GM23248 (cell line): Measurements from ENCODE around the gene ZBTB48. TPM values are rescaled to one million over a fixed set of nuclear protein-coding genes. Genes with fewer than 3 reads are reported as not detected.

Source experiments
- DNase-seq: peaks from one replicate; pipeline ENCODE4 v3.0.0-alpha.2; 2015
- H2AFZ ChIP-seq: fragments of 200-600 bp; sonication (generic); 2 replicates; pipeline ENCODE4 v1.6.1; 2016; ENCODE audit warnings: antibody characterized with exemption
- H3F3A ChIP-seq: fragments of 200-600 bp; sonication (generic); 2 replicates; pipeline ENCODE4 v1.6.1; 2016; ENCODE audit warnings: mild to moderate bottlenecking, antibody characterized with exemption, mixed run types; ENCODE audit not compliant: insufficient read depth
- H3K27ac ChIP-seq: fragments of 200-600 bp; sonication (generic); 2 replicates; pipeline ENCODE4 v1.5.1; 2016; ENCODE audit warnings: mild to moderate bottlenecking
- H3K27me3 ChIP-seq: fragments of 200-600 bp; sonication (generic); replicated peaks from 2 replicates; pipeline ENCODE4 v1.6.1; 2016; ENCODE audit warnings: mild to moderate bottlenecking; ENCODE audit not compliant: insufficient read depth
- H3K36me3 ChIP-seq: fragments of 200-600 bp; sonication (generic); 2 replicates; pipeline ENCODE4 v1.6.1; 2016; ENCODE audit warnings: low read depth, mild to moderate bottlenecking
- H3K4me1 ChIP-seq: fragments of 200-600 bp; sonication (generic); 2 replicates; pipeline ENCODE4 v1.6.1; 2016; ENCODE audit warnings: mild to moderate bottlenecking; ENCODE audit not compliant: insufficient read depth
- H3K4me2 ChIP-seq: fragments of 200-600 bp; sonication (generic); one replicate; pipeline ENCODE4 v1.6.1; 2016; ENCODE audit warnings: mild to moderate bottlenecking; ENCODE audit not compliant: unreplicated experiment
- H3K4me3 ChIP-seq: fragments of 200-600 bp; sonication (generic); 2 replicates; pipeline ENCODE4 v1.5.1; 2016; ENCODE audit warnings: mild to moderate bottlenecking
- H3K79me2 ChIP-seq: fragments of 200-600 bp; sonication (generic); 2 replicates; pipeline ENCODE4 v1.6.1; 2016; ENCODE audit warnings: mild to moderate bottlenecking; ENCODE audit not compliant: insufficient read depth
- H3K9ac ChIP-seq: fragments of 200-600 bp; sonication (generic); 2 replicates; pipeline ENCODE4 v1.6.1; 2016; ENCODE audit warnings: mild to moderate bottlenecking
- H3K9me2 ChIP-seq: fragments of 200-600 bp; sonication (generic); 2 replicates; pipeline ENCODE4 v1.6.1; 2016; ENCODE audit warnings: mixed run types, mild to moderate bottlenecking, moderate library complexity; ENCODE audit not compliant: insufficient read depth
- H3K9me3 ChIP-seq: fragments of 200-600 bp; sonication (generic); one replicate; pipeline ENCODE4 v1.6.1; 2017; ENCODE audit warnings: low read depth
- H4K20me1 ChIP-seq: fragments of 200-600 bp; sonication (generic); 2 replicates; pipeline ENCODE4 v1.6.0; 2016; ENCODE audit not compliant: insufficient read depth
- EZH2 ChIP-seq: fragments of 200-600 bp; sonication (generic); IDR thresholded peaks from 2 replicates; pipeline ENCODE4 v1.6.1; 2018; ENCODE audit warnings: antibody characterized with exemption, mild to moderate bottlenecking; ENCODE audit not compliant: insufficient read depth, poor library complexity, severe bottlenecking
- EZH2phosphoT487 ChIP-seq: fragments of 200-600 bp; sonication (generic); IDR thresholded peaks from 2 replicates; pipeline ENCODE4 v1.6.1; 2018; ENCODE audit warnings: antibody characterized with exemption, moderate library complexity, mild to moderate bottlenecking, low read depth; ENCODE audit not compliant: insufficient read depth
- WGBS, 2 experiments: methylation state at CpG; one replicate each; pipeline ENCODE4 v1.1.6; 2015 to 2017; ENCODE audit warnings: low lambda C conversion rate in 2 of 2, low coverage in 1 of 2; ENCODE audit errors: missing lambda C conversion rate in 2 of 2; 5-methylcytosine and 5-hydroxymethylcytosine counted together
- in situ Hi-C: fragments of 300-500 bp; cut with MboI; formaldehyde crosslinking; loops from 2 replicates; pipeline ENCODE4 v1.15.0; 2020
- polyA plus RNA-seq: library from polyadenylated mRNA; unstranded; fragments of >200 nt; fragmentation: Nextera tagmentation; extraction: Ambion mirVana; gene quantifications from 2 replicates; pipeline ENCODE4 v1.2.1, GENCODE V29; 2016
- total RNA-seq: library from RNA; depleted of rRNA; stranded (reverse); fragments of >200 nt; shearing (Covaris generic); gene quantifications from 2 replicates; pipeline ENCODE4 v1.2.3, GENCODE V29; 2014; rRNA removed

Gene ZBTB48
- 16.4 and 31.7 TPM in 2 replicates for total RNA-seq
- 11.2 and 15.4 TPM in 2 replicates for polyA plus RNA-seq

DNA sequence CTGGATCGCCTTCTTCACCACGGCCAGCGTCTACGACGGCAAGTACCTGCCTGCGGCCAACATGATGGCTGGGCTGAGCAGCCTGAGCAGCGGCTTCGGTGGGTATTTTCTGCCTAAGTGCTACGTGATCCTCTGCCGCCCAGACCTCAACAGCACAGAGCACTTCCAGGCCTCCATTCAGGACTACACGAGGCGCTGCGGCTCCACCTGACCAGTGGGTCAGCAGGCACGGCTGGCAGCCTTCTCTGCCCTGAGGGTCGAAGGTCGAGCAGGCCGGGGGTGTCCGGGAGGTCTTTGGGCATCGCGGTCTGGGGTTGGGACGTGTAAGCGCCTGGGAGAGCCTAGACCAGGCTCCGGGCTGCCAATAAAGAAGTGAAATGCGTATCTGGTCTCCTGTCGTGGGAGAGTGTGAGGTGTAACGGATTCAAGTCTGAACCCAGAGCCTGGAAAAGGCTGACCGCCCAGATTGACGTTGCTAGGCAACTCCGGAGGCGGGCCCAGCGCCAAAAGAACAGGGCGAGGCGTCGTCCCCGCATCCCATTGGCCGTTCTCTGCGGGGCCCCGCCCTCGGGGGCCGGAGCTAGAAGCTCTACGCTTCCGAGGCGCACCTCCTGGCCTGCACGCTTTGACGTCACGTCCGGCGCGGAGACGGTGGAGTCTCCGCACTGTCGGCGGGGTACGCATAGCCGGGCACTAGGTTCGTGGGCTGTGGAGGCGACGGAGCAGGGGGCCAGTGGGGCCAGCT lies at the start of gene ZBTB48:
Gene ZBTB48, plus strand, starts transcription at position 621 of the 745 bp plus-strand sequence. CDS start 616 bp downstream, outside the sequence.
- no peaks in the 10 kb centered on the region for H4K20me1 ChIP-seq
- peak within 1 kb of the TSS; percentile 81 for H3K4me3 ChIP-seq
- H3K27ac ChIP-seq = peak within 1 kb of the TSS; percentile 88
- H3K9me3 ChIP-seq = no peaks in the 10 kb centered on the region
- H3K4me1 ChIP-seq = peaks cover 9% of the 10 kb centered on the region; the same call in 1 of the 2 replicates
- in situ Hi-C loops = no loop called here
- TF ChIP-seq EZH2 (no peak), EZH2phosphoT487 (no peak)
- DNase-seq = peak; percentile 100
- H3K9ac ChIP-seq = peak within 1 kb of the TSS; percentile 92
- peaks cover 44% of the 10 kb centered on the region for H3K79me2 ChIP-seq
- no peaks in the 10 kb centered on the region for H3F3A ChIP-seq
- WGBS, 2 experiments = 15 to 18% methylated on average over 52 to 57 of the region's 58 CpGs
- no peaks in the 10 kb centered on the region for H3K27me3 ChIP-seq
- H3K36me3 ChIP-seq = no peaks in the 10 kb centered on the region
- peak within 1 kb of the TSS; percentile 92 for H2AFZ ChIP-seq
- H3K9me2 ChIP-seq = no peaks in the 10 kb centered on the region
- H3K4me2 ChIP-seq = peak within 1 kb of the TSS; percentile 94

DNA sequence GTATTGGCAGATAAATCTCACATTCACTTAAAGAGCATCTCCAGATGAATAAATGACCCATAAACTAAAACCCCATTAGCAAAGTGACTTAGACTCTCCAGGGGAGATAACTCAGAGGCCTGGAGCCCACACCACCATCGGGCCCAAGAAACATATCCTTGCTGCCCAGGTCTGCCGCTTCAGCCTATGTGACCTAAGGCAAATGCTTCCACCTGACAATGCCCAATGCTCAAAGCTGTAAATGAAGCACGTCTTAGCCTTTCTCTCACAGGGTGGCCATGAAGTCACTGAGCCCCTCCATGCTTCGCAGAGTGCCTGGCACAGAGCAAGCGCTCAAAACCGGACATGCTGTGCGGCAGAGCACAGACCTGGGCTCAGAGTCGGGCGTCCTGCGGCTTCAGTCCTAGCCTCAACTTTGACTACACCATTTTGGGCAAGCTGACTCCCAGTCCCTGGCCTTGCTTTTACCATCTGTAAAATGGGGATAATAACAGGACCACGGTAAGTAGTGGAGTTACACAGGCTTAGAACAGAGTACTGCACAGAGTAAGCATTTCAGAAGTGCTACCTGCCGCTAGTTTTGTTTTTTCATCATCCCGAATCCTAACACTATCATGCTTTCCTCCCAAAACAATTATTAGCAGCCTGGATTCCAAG lies 49.2 kb upstream of the ZBTB48 start:
- 98% methylated on average over 13 of the region's 13 CpGs for WGBS, 2 experiments
- no peak overlapping the region for H3K9ac ChIP-seq
- no peak overlapping the region for H3K27ac ChIP-seq
- H3K9me2 ChIP-seq = no peaks in the 10 kb centered on the region
- no peak overlapping the region for H2AFZ ChIP-seq
- H3K9me3 ChIP-seq = no peaks in the 10 kb centered on the region
- peaks cover 14% of the 10 kb centered on the region for H3K79me2 ChIP-seq
- in situ Hi-C loops = no loop called here
- H3F3A ChIP-seq = peaks cover 3% of the 10 kb centered on the region; the same call in 1 of the 2 replicates
- no peak overlapping the region for H3K4me2 ChIP-seq
- no peaks in the 10 kb centered on the region for H3K27me3 ChIP-seq
- no peaks in the 10 kb centered on the region for H3K4me1 ChIP-seq
- H3K36me3 ChIP-seq = peaks cover 34% of the 10 kb centered on the region; the same call in 1 of the 2 replicates
- no peak for DNase-seq
- no peak for TF ChIP-seq EZH2phosphoT487
- TF ChIP-seq EZH2 = no peak
- no peak overlapping the region for H3K4me3 ChIP-seq
- H4K20me1 ChIP-seq = no peaks in the 10 kb centered on the region

DNA sequence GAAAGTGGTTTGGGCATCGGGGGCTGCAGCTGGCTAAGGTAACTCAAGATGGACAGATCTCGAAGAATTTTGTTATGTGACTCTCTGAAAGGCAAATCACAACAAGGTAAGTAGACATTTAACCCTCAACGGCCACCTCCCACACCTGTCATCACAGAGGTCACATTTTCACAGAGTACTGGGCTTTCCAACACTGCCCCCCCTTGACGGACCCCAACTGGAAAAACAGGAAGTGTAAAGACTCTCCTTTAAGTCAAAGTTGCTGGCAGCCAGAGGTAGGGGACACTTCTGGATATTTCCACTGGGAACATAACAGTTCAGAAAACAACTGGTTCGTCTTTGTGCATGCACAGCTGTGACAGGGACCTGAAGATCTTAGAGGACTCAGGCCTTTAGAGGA lies 47.8 kb upstream of the ZBTB48 start:
- H3K4me3 ChIP-seq = no peak overlapping the region
- H3K9me2 ChIP-seq = no peaks in the 10 kb centered on the region
- no peaks in the 10 kb centered on the region for H3K9me3 ChIP-seq
- H3K27ac ChIP-seq = no peak overlapping the region
- no peaks in the 10 kb centered on the region for H4K20me1 ChIP-seq
- no peaks in the 10 kb centered on the region for H3K4me1 ChIP-seq
- peaks cover 24% of the 10 kb centered on the region; the same call in 1 of the 2 replicates for H3K36me3 ChIP-seq
- in situ Hi-C loops = no loop called here
- no peak overlapping the region for H2AFZ ChIP-seq
- H3K27me3 ChIP-seq = no peaks in the 10 kb centered on the region
- no peak overlapping the region for H3K9ac ChIP-seq
- peaks cover 17% of the 10 kb centered on the region for H3K79me2 ChIP-seq
- WGBS, 2 experiments = 91 to 97% methylated on average over 5 of the region's 5 CpGs
- TF ChIP-seq EZH2 (no peak), EZH2phosphoT487 (no peak)
- no peak overlapping the region for H3K4me2 ChIP-seq
- DNase-seq = no peak
- H3F3A ChIP-seq = no peaks in the 10 kb centered on the region

DNA sequence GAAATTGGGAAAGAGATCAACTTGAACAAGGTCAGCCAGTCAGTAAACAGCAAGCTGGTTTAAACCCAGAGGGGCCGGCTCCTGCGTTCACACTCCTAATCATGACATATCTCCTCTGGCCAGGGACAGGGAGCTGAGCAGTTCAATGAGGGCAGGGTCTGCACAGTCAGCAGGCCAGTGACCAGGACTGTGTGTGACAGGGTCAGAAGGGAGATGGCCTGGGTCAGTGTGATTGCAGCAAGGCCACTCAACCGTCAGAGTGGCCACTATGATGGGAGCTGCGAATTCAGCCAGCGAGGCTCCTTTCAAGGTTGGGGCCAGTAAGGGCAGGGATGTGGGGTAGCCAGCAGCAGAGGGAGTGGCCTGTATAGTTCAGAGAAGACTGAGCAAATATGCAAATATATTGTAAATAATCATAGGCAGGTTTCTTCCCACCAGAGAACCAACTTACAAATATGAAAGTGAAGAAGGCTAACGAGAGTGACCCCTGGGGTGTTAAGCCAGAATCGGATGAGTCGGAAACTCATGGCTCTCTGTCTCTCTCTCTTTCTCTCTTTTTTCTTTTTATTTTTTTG lies 45.5 kb upstream of the ZBTB48 start:
- Histone ChIP-seq H3K27ac (no peak overlapping the region), H3F3A (peaks cover 8% of the 10 kb centered on the region; the same call in 1 of the 2 replicates), H3K9ac (no peak overlapping the region), H3K79me2 (peaks cover 20% of the 10 kb centered on the region), H2AFZ (no peak overlapping the region), H4K20me1 (no peaks in the 10 kb centered on the region), H3K27me3 (no peaks in the 10 kb centered on the region), H3K36me3 (peaks cover 24% of the 10 kb centered on the region; the same call in 1 of the 2 replicates), H3K9me2 (no peaks in the 10 kb centered on the region), H3K4me3 (no peak overlapping the region), H3K9me3 (no peaks in the 10 kb centered on the region), H3K4me2 (no peak overlapping the region), H3K4me1 (peaks cover 5% of the 10 kb centered on the region)
- 97 to 99% methylated on average over 8 of the region's 8 CpGs for WGBS, 2 experiments
- TF ChIP-seq EZH2 = no peak
- no peak for TF ChIP-seq EZH2phosphoT487
- in situ Hi-C loops = no loop called here
- DNase-seq = no peak
